Endodermal cell (in vitro differentiated cells): ENCODE results near the gene TPX2. TPM values are rescaled to one million over a fixed set of nuclear protein-coding genes. Genes with fewer than 3 reads are reported as not detected.

ENCODE experiments used
- DNase-seq: peaks from one replicate; pipeline ENCODE4 v3.0.0-alpha.2; 2017
- H3K27ac ChIP-seq: 2 replicates; pipeline ENCODE4 v1.5.1; 2013; ENCODE audit warnings: mild to moderate bottlenecking, low read depth, low read length, moderate library complexity
- H3K27me3 ChIP-seq: 2 replicates; pipeline ENCODE4 v1.6.1; 2013; ENCODE audit warnings: mild to moderate bottlenecking, low read length, moderate library complexity; ENCODE audit not compliant: insufficient read depth, control insufficient read depth, poor library complexity, severe bottlenecking
- H3K36me3 ChIP-seq: 2 replicates; pipeline ENCODE4 v1.7.0; 2013; ENCODE audit warnings: mild to moderate bottlenecking, low read length, moderate library complexity; ENCODE audit not compliant: control insufficient read depth, insufficient read depth
- H3K4me1 ChIP-seq: one replicate; pipeline ENCODE4 v1.7.0; 2013; ENCODE audit warnings: low read length; ENCODE audit not compliant: control insufficient read depth, insufficient read depth
- H3K4me3 ChIP-seq: 2 replicates; pipeline ENCODE4 v1.5.1; 2013; ENCODE audit warnings: mild to moderate bottlenecking, low read length, moderate library complexity
- H3K9ac ChIP-seq: 2 replicates; pipeline ENCODE4 v1.6.1; 2013; ENCODE audit warnings: mild to moderate bottlenecking, low read length, moderate library complexity; ENCODE audit not compliant: poor library complexity, severe bottlenecking; ENCODE audit errors: extremely low read depth
- H3K9me3 ChIP-seq: 2 replicates; pipeline ENCODE4 v1.6.1; 2013; ENCODE audit warnings: mild to moderate bottlenecking, low read length, moderate library complexity; ENCODE audit not compliant: control insufficient read depth
- H3K27ac Mint-ChIP-seq: 2 replicates; pipeline ENCODE4 v1.8.0; 2020; ENCODE audit warnings: mixed read lengths
- H3K27me3 Mint-ChIP-seq: 2 replicates; pipeline ENCODE4 v1.8.0; 2021; ENCODE audit warnings: mild to moderate bottlenecking, mixed read lengths; ENCODE audit not compliant: insufficient read depth
- H3K36me3 Mint-ChIP-seq: 2 replicates; pipeline ENCODE4 v1.8.0; 2020; ENCODE audit warnings: low read depth, mixed read lengths
- H3K4me1 Mint-ChIP-seq: 2 replicates; pipeline ENCODE4 v1.8.0; 2020; ENCODE audit warnings: mixed read lengths
- H3K4me3 Mint-ChIP-seq: 2 replicates; pipeline ENCODE4 v1.8.0; 2020; ENCODE audit warnings: mild to moderate bottlenecking, moderate library complexity, mixed read lengths
- H3K9me3 Mint-ChIP-seq: 2 replicates; pipeline ENCODE4 v1.8.0; 2020; ENCODE audit warnings: mild to moderate bottlenecking, mixed read lengths
- WGBS, 2 experiments: methylation state at CpG; one replicate each; pipeline versions ENCODE4 v1.1.5 to v1.1.7; 2013; ENCODE audit warnings: missing lambda C conversion rate in 2 of 2, mixed read lengths in 1 of 2; ENCODE audit not compliant: insufficient coverage in 1 of 2, insufficient read length in 1 of 2; 5-methylcytosine and 5-hydroxymethylcytosine counted together
- total RNA-seq, 2 donors: library from RNA; stranded (reverse); fragmentation: NEBNext Ultra II Directional in 1 of 2; extraction: Animal tissue kit (Norgen Biotek cat#: 25700) in 1 of 2; gene quantifications; 2 replicates in 1 of 2; 3 replicates in 1 of 2; pipeline ENCODE4 v1.2.1, GENCODE V29; 2021
- TF ChIP-seq, protein P1 (sequence below): fragments of 200-600 bp; sonication (generic); conservative IDR thresholded peaks from 2 replicates; pipeline ENCODE4 v1.5.0; 2021; ENCODE audit warnings: antibody characterized with exemption, mild to moderate bottlenecking

Gene TPX2
- total RNA-seq, 2 donors from 2014 or later = 108 to 118 TPM

DNA sequence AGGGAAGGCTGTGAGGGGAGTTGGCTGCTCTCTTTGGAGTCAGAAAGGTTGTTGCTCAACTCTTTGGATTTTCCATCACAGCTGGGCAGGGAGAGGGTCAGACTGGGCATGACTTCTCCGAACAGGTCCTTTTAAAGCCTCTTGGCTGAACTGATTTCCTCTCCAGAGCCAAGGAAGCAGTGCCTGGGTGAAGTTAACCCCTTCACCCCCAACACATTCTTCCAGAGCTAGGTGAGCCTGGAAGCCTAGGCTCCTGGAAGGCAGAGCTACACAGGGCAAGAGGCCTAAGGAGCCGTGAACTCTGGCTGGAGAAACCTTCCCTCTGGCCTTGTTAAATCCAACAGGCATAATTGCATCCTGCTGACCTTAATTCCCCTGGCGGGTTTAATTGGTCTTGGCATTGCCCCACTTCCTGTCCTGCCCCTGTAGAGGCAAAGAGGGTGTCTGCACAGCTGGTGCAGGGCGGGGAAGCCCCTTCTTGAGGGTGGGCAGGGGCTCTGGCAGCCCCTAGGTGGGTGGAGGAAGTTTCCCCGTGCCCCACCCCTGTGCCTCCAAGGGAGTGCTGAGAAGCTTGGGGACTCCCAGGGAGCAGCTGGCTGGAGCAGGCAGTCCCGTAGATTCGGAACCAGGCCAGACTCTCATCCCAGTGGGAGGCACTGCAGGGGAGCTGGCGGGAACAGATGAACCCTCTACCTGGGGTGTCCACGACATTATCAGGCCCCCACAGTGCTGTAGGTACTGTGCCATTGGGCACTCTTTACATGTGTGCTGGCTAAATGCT, 76.5 kb downstream of the TPX2 start:
- Histone ChIP-seq H3K27ac (no peak overlapping the region), H3K36me3 (no peaks in the 10 kb centered on the region), H3K9ac (no peak overlapping the region), H3K27me3 (no peaks in the 10 kb centered on the region), H3K9me3 (no peaks in the 10 kb centered on the region), H3K4me3 (no peak overlapping the region), H3K4me1 (peaks cover 11% of the 10 kb centered on the region)
- Mint-ChIP-seq H3K9me3 (no peaks in the 10 kb centered on the region), H3K4me3 (no peak overlapping the region), H3K27ac (peak overlapping the region; percentile 41), H3K4me1 (peaks cover 10% of the 10 kb centered on the region), H3K27me3 (no peaks in the 10 kb centered on the region), H3K36me3 (no peaks in the 10 kb centered on the region)
- DNase-seq = peak; percentile 66
- 76 to 77% methylated on average over 8 to 9 of the region's 9 CpGs for WGBS, 2 experiments
- TF ChIP-seq, protein P1, sequence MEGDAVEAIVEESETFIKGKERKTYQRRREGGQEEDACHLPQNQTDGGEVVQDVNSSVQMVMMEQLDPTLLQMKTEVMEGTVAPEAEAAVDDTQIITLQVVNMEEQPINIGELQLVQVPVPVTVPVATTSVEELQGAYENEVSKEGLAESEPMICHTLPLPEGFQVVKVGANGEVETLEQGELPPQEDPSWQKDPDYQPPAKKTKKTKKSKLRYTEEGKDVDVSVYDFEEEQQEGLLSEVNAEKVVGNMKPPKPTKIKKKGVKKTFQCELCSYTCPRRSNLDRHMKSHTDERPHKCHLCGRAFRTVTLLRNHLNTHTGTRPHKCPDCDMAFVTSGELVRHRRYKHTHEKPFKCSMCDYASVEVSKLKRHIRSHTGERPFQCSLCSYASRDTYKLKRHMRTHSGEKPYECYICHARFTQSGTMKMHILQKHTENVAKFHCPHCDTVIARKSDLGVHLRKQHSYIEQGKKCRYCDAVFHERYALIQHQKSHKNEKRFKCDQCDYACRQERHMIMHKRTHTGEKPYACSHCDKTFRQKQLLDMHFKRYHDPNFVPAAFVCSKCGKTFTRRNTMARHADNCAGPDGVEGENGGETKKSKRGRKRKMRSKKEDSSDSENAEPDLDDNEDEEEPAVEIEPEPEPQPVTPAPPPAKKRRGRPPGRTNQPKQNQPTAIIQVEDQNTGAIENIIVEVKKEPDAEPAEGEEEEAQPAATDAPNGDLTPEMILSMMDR = no peak

DNA sequence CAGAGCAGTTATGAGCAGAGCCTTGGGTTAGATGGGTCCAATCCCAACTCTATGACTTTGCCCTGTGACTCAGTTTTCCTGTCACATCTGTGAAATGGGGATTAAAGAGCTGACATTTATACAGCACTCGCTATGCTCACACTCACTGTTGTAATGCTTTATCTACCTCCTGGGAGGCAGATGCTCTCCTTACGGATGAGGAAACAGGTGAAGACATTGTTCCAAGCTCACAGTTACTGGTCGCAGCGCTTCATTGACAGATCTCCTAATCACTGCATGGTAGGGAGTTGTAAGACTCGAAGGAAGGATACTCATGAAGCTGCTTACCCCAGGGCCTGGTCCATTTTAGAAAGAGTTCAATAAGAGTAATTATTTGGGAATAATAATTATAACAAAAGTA, 77.1 kb downstream of the TPX2 start:
- H3K9me3 Mint-ChIP-seq = no peaks in the 10 kb centered on the region
- peaks cover 10% of the 10 kb centered on the region for H3K4me1 Mint-ChIP-seq
- no peaks in the 10 kb centered on the region for H3K36me3 ChIP-seq
- TF ChIP-seq, protein P1 = no peak
- H3K36me3 Mint-ChIP-seq = no peaks in the 10 kb centered on the region
- 89 to 90% methylated on average over 5 of the region's 5 CpGs for WGBS, 2 experiments
- H3K9me3 ChIP-seq = no peaks in the 10 kb centered on the region
- H3K27me3 Mint-ChIP-seq = no peaks in the 10 kb centered on the region
- H3K9ac ChIP-seq = no peak overlapping the region
- no peak overlapping the region for H3K4me3 Mint-ChIP-seq
- H3K27ac Mint-ChIP-seq = no peak overlapping the region
- no peak for DNase-seq
- no peak overlapping the region for H3K4me3 ChIP-seq
- H3K27me3 ChIP-seq = no peaks in the 10 kb centered on the region
- peaks cover 14% of the 10 kb centered on the region for H3K4me1 ChIP-seq
- H3K27ac ChIP-seq = no peak overlapping the region

DNA sequence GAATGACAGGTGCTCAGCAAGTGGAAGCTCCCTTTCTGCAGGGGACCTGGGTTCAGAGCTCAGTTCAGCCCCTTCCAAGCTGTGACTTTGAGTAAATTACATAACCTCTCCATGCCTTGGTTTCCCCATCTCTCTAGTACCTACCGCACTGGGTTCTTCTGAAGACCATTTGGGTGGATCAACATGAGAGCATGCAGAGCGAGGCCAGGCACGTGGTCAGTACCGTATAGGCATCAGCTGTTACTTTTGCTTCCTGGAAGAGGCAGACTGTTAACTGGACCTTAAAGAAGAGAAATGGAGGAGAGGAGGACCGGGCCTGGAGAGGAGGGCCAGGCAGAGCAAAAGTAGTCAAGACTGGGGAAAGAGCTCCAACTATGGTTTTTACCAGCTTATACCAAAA, 78.4 kb downstream of the TPX2 start:
- 92 to 99% methylated on average over 4 to 5 of the region's 5 CpGs for WGBS, 2 experiments
- H3K27me3 Mint-ChIP-seq = peaks cover 3% of the 10 kb centered on the region

More for the DNA sequence above, 78.4 kb downstream of the TPX2 start:
- H3K9me3 ChIP-seq = no peaks in the 10 kb centered on the region
- no peak overlapping the region for H3K27ac Mint-ChIP-seq
- no peaks in the 10 kb centered on the region for H3K9me3 Mint-ChIP-seq
- no peaks in the 10 kb centered on the region for H3K36me3 ChIP-seq
- no peak overlapping the region for H3K27ac ChIP-seq
- H3K4me3 ChIP-seq = no peak overlapping the region
- H3K36me3 Mint-ChIP-seq = no peaks in the 10 kb centered on the region
- H3K4me3 Mint-ChIP-seq = no peak overlapping the region
- peaks cover 10% of the 10 kb centered on the region for H3K4me1 Mint-ChIP-seq
- peaks cover 14% of the 10 kb centered on the region for H3K4me1 ChIP-seq
- DNase-seq = no peak
- TF ChIP-seq, protein P1 = no peak
- no peaks in the 10 kb centered on the region for H3K27me3 ChIP-seq
- H3K9ac ChIP-seq = no peak overlapping the region
